ENCODE measurements around the gene TFF1. TPM values are rescaled to one million over a fixed set of nuclear protein-coding genes. Genes with fewer than 3 reads are reported as not detected.

The TFF1 gene
- total RNA-seq, 4 donors from 2014 or later = not detected

GRCh38 chr21:42386034-42386591 lies 19.8 kb upstream of the TFF1 start:
- Histone ChIP-seq H3K27me3 (no peaks in the 10 kb centered on the region), H3K27ac (no peak overlapping the region), H3K9me3 (peaks cover 0 to 23% (median 3%) of the 10 kb centered on the region in 4 donors), H3K36me3 (no peaks in the 10 kb centered on the region), H3K4me1 (no peaks in the 10 kb centered on the region), H3K4me3 (no peak overlapping the region)
- whole genome bisulfite sequencing, 2 donors = 86 to 93% methylated on average over 11 of the region's 11 CpGs
- TF ChIP-seq POLR2A (IDR thresholded peaks at IDR 0.05) (no peak), CTCF (IDR thresholded peaks at IDR 0.05) (no peak), EP300 (IDR thresholded peaks at IDR 0.05) (no peak)
- DNase-seq (ENCODE audit: low spot score in 2 of 2) = no peak

GRCh38 chr21:42385619-42386018 lies 19.3 kb upstream of the TFF1 start:
- Histone ChIP-seq H3K4me1 (no peaks in the 10 kb centered on the region), H3K27me3 (no peaks in the 10 kb centered on the region), H3K4me3 (no peak overlapping the region), H3K36me3 (no peaks in the 10 kb centered on the region), H3K9me3 (peaks cover 0 to 26% (median 3%) of the 10 kb centered on the region in 4 donors), H3K27ac (no peak overlapping the region)
- no peak for DNase-seq (ENCODE audit: low spot score in 2 of 2)
- no peak for TF ChIP-seq EP300 (IDR thresholded peaks at IDR 0.05)
- no peak for TF ChIP-seq CTCF (IDR thresholded peaks at IDR 0.05)
- TF ChIP-seq POLR2A (IDR thresholded peaks at IDR 0.05) = no peak
- WGBS, 2 donors = 91 to 95% methylated on average over 5 of the region's 5 CpGs

- no peaks in the 10 kb centered on the region for H3K27me3 ChIP-seq
- DNase-seq (ENCODE audit: low spot score in 2 of 2) = peak in 1 of 2 donors; percentile 8
These were observed 18.7 kb upstream of the TFF1 start for GRCh38 chr21:42384989-42385388.

GRCh38 chr21:42384156-42384945 lies 18.0 kb upstream of the TFF1 start:
- H3K27ac ChIP-seq = no peak overlapping the region
- no peak for TF ChIP-seq EP300 (IDR thresholded peaks at IDR 0.05)
- no peak for TF ChIP-seq POLR2A (IDR thresholded peaks at IDR 0.05)
- TF ChIP-seq CTCF (IDR thresholded peaks at IDR 0.05) = no peak
- no peak for DNase-seq (ENCODE audit: low spot score in 2 of 2)
- H3K9me3 ChIP-seq = peaks cover 0 to 26% (median 3%) of the 10 kb centered on the region in 4 donors
- no peak overlapping the region for H3K4me3 ChIP-seq
- no peaks in the 10 kb centered on the region for H3K27me3 ChIP-seq
- H3K4me1 ChIP-seq = no peaks in the 10 kb centered on the region
- 66 to 67% methylated on average over 8 of the region's 8 CpGs for WGBS, 2 donors
- H3K36me3 ChIP-seq = no peaks in the 10 kb centered on the region

More at GRCh38 chr21:42384989-42385388, 18.7 kb upstream of the TFF1 start:
- H3K36me3 ChIP-seq = no peaks in the 10 kb centered on the region
- WGBS, 2 donors = 94% methylated on average over 2 of the region's 2 CpGs
- H3K9me3 ChIP-seq = peaks cover 0 to 26% (median 3%) of the 10 kb centered on the region in 4 donors
- H3K4me3 ChIP-seq = no peak overlapping the region
- no peak for TF ChIP-seq EP300 (IDR thresholded peaks at IDR 0.05)
- no peak for TF ChIP-seq POLR2A (IDR thresholded peaks at IDR 0.05)
- no peak for TF ChIP-seq CTCF (IDR thresholded peaks at IDR 0.05)
- H3K4me1 ChIP-seq = no peaks in the 10 kb centered on the region
- H3K27ac ChIP-seq = no peak overlapping the region

GRCh38 chr21:42383331-42383730 lies 17.0 kb upstream of the TFF1 start:
- Histone ChIP-seq H3K4me3 (no peak overlapping the region), H3K27ac (no peak overlapping the region), H3K9me3 (peaks cover 0 to 26% (median 3%) of the 10 kb centered on the region in 4 donors), H3K36me3 (no peaks in the 10 kb centered on the region), H3K27me3 (no peaks in the 10 kb centered on the region), H3K4me1 (no peaks in the 10 kb centered on the region)
- WGBS, 2 donors = 77 to 78% methylated on average over 6 of the region's 6 CpGs
- no peak for DNase-seq (ENCODE audit: low spot score in 2 of 2)
- no peak for TF ChIP-seq EP300 (IDR thresholded peaks at IDR 0.05)
- TF ChIP-seq CTCF (IDR thresholded peaks at IDR 0.05) = no peak
- TF ChIP-seq POLR2A (IDR thresholded peaks at IDR 0.05) = no peak
